Neural cell (in vitro differentiated cells): ENCODE results near the gene TRIM66. TPM values are rescaled to one million over a fixed set of nuclear protein-coding genes. Genes with fewer than 3 reads are reported as not detected.

Experiments
- H2AFZ ChIP-seq: fragments of 200-600, 300-800 bp; sonication (generic), shearing (Covaris generic); 2 replicates; pipeline ENCODE4 v1.6.0; 2014; ENCODE audit warnings: low read depth, mild to moderate bottlenecking, antibody characterized with exemption, low read length, moderate library complexity
- H3F3A ChIP-seq: fragments of 200-600 bp; shearing (Covaris generic); 2 replicates; pipeline ENCODE4 v1.6.1; 2016; ENCODE audit warnings: mild to moderate bottlenecking, moderate library complexity, mixed read lengths, antibody characterized with exemption, low read length; ENCODE audit not compliant: insufficient read depth, poor library complexity, severe bottlenecking
- H3K27ac ChIP-seq: fragments of 200-600, 300-800 bp; sonication (generic), shearing (Covaris generic); 2 replicates; pipeline ENCODE4 v1.5.1; 2014; ENCODE audit warnings: mild to moderate bottlenecking, low read length, moderate library complexity
- H3K27me3 ChIP-seq: fragments of 300-800, 200-600 bp; sonication (generic), shearing (Covaris generic); 2 replicates; pipeline ENCODE4 v1.6.0; 2014; ENCODE audit warnings: mild to moderate bottlenecking, low read depth, low read length, moderate library complexity; ENCODE audit not compliant: insufficient read depth
- H3K36me3 ChIP-seq: fragments of 300-800, 200-600 bp; sonication (generic), shearing (Covaris generic); 2 replicates; pipeline ENCODE4 v1.5.1; 2014; ENCODE audit warnings: mild to moderate bottlenecking, antibody characterized with exemption, low read length, moderate library complexity; ENCODE audit not compliant: insufficient read depth
- H3K4me2 ChIP-seq: fragments of 300-800, 200-600 bp; sonication (generic), shearing (Covaris generic); 2 replicates; pipeline ENCODE4 v1.6.0; 2014; ENCODE audit warnings: mild to moderate bottlenecking, low read length
- H3K4me3 ChIP-seq: fragments of 300-800, 200-600 bp; sonication (generic), shearing (Covaris generic); 2 replicates; pipeline ENCODE4 v1.5.1; 2014; ENCODE audit warnings: mild to moderate bottlenecking, low read length, moderate library complexity
- H3K79me2 ChIP-seq: fragments of 200-600 bp; shearing (Covaris generic); replicated peaks from 2 replicates; pipeline ENCODE4 v1.6.0; 2014; ENCODE audit warnings: mild to moderate bottlenecking, low read length, moderate library complexity; ENCODE audit not compliant: insufficient read depth
- H3K9ac ChIP-seq: fragments of 300-800, 200-600 bp; sonication (generic), shearing (Covaris generic); 2 replicates; pipeline ENCODE4 v1.6.1; 2016; ENCODE audit warnings: mild to moderate bottlenecking, low read length, mixed read lengths
- H3K9me2 ChIP-seq: fragments of 200-600 bp; shearing (Covaris generic); 2 replicates; pipeline ENCODE4 v1.6.1; 2016; ENCODE audit warnings: mild to moderate bottlenecking, low read length, mixed read lengths; ENCODE audit not compliant: insufficient read depth
- H3K9me3 ChIP-seq: fragments of 200-600, 300-800 bp; sonication (generic), shearing (Covaris generic); 2 replicates; pipeline ENCODE4 v1.6.1; 2016; ENCODE audit warnings: mild to moderate bottlenecking, mixed run types, low read length, moderate library complexity, mixed read lengths
- H4K20me1 ChIP-seq: fragments of 200-600 bp; shearing (Covaris generic); 2 replicates; pipeline ENCODE4 v1.6.1; 2016; ENCODE audit warnings: mild to moderate bottlenecking, mixed run types; ENCODE audit not compliant: insufficient read depth
- EP300 ChIP-seq: fragments of 450-650 bp; conservative IDR thresholded peaks from 2 replicates; pipeline ENCODE4 v1.6.1; 2014; ENCODE audit warnings: antibody characterized with exemption, mild to moderate bottlenecking, moderate library complexity; ENCODE audit not compliant: poor library complexity, severe bottlenecking
- EZH2 ChIP-seq: fragments of 200-600, 300-800 bp; shearing (Covaris generic), sonication (generic); IDR thresholded peaks from 2 replicates; pipeline ENCODE4 v1.6.1; 2014; ENCODE audit warnings: antibody characterized with exemption, low read length, borderline replicate concordance, mild to moderate bottlenecking; ENCODE audit not compliant: insufficient read depth, poor library complexity, severe bottlenecking
- MXI1 ChIP-seq: fragments of 450-650 bp; conservative IDR thresholded peaks from 2 replicates; pipeline ENCODE4 v1.6.1; 2014; ENCODE audit warnings: antibody characterized with exemption, mild to moderate bottlenecking; ENCODE audit not compliant: poor library complexity, severe bottlenecking
- POLR2AphosphoS5 ChIP-seq: IDR thresholded peaks from 2 replicates; pipeline ENCODE4 v1.6.1; 2012
- RAD21 ChIP-seq: fragments of 450-650 bp; conservative IDR thresholded peaks from 2 replicates; pipeline ENCODE4 v1.6.1; 2014; ENCODE audit warnings: antibody characterized with exemption, mild to moderate bottlenecking, moderate library complexity
- SMC3 ChIP-seq: fragments of 450-650 bp; conservative IDR thresholded peaks from 2 replicates; pipeline ENCODE4 v1.6.1; 2014; ENCODE audit warnings: antibody characterized with exemption, mild to moderate bottlenecking, moderate library complexity; ENCODE audit not compliant: poor library complexity
- TAF1 ChIP-seq: IDR thresholded peaks from 2 replicates; pipeline ENCODE4 v1.6.1; 2012; ENCODE audit warnings: low read depth
- polyA plus RNA-seq: library from polyadenylated mRNA; depleted of rRNA; stranded (reverse); fragments of >200 nt; gene quantifications from 2 replicates; pipeline ENCODE4 v1.2.3, GENCODE V29; 2014
- TF ChIP-seq, protein P1 (sequence below): fragments of 450-650 bp; IDR thresholded peaks from 2 replicates; pipeline ENCODE4 v1.5.1; 2014; ENCODE audit warnings: antibody characterized with exemption, mild to moderate bottlenecking, moderate library complexity; ENCODE audit not compliant: poor library complexity, severe bottlenecking
- TF ChIP-seq, protein P2 (sequence below): IDR thresholded peaks from 2 replicates; pipeline ENCODE4 v1.6.1; 2012; ENCODE audit warnings: borderline replicate concordance

The TRIM66 gene
- polyA plus RNA-seq, 1 donor from 2014 or later, result 0.82 TPM

DNA sequence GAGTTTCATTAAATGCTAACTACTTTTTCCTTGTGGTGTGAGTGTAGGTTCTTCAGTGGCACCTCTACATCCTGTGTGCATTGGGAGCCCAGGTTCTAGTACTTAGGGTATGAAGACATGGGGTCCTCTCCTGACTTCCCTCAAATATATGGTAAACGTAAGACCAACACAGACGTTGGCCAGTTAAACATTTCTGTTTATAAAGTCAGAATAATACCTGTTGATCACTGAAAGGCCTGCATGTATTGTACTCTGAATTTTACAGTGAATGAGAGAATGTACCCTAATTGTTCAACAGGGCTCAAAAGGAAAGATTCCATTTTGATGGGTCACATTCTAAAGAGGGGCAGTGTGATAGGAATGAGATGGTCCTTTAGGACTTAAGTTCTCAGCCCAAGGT lies 3.4 kb upstream of the TRIM66 start:
- H3K79me2 ChIP-seq, result peaks cover 19% of the 10 kb centered on the region
- H4K20me1 ChIP-seq, result no peaks in the 10 kb centered on the region
- no peaks in the 10 kb centered on the region for H3K9me3 ChIP-seq
- no peaks in the 10 kb centered on the region for H3K9me2 ChIP-seq
- H3K4me2 ChIP-seq, result no peak overlapping the region
- no peaks in the 10 kb centered on the region for H3K27me3 ChIP-seq
- TF ChIP-seq EP300 (no peak), TAF1 (no peak)
- TF ChIP-seq, protein P1, sequence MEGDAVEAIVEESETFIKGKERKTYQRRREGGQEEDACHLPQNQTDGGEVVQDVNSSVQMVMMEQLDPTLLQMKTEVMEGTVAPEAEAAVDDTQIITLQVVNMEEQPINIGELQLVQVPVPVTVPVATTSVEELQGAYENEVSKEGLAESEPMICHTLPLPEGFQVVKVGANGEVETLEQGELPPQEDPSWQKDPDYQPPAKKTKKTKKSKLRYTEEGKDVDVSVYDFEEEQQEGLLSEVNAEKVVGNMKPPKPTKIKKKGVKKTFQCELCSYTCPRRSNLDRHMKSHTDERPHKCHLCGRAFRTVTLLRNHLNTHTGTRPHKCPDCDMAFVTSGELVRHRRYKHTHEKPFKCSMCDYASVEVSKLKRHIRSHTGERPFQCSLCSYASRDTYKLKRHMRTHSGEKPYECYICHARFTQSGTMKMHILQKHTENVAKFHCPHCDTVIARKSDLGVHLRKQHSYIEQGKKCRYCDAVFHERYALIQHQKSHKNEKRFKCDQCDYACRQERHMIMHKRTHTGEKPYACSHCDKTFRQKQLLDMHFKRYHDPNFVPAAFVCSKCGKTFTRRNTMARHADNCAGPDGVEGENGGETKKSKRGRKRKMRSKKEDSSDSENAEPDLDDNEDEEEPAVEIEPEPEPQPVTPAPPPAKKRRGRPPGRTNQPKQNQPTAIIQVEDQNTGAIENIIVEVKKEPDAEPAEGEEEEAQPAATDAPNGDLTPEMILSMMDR, result no peak
- no peak overlapping the region for H3K4me3 ChIP-seq
- H3K9ac ChIP-seq, result no peak overlapping the region
- H3K36me3 ChIP-seq, result peaks cover 8% of the 10 kb centered on the region
- no peak overlapping the region for H2AFZ ChIP-seq
- no peak overlapping the region for H3K27ac ChIP-seq
- H3F3A ChIP-seq, result peaks cover 13% of the 10 kb centered on the region

DNA sequence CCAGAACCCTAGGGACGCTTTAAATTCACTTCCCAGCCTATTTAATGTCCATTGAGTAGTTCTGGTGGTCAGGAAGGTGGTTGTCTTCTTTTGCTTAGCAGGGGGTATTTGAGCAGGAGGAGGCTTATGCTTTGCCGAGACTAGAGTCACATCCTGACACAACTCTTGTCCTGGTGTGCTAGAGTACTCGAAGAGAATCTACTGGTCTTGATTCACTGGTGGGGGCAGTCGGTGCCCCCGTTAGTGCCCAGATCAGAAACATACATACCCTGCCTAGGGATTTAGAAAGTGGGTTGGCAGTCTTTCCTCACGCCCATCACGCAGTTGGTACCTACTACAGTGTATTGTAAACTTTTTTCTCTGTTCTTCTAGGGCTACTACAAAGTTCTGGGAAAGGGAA lies 2.8 kb upstream of the TRIM66 start:
- no peaks in the 10 kb centered on the region for H3K27me3 ChIP-seq
- H2AFZ ChIP-seq, result no peak overlapping the region
- no peak overlapping the region for H3K4me3 ChIP-seq
- H3K36me3 ChIP-seq, result peaks cover 8% of the 10 kb centered on the region
- peaks cover 13% of the 10 kb centered on the region for H3F3A ChIP-seq
- no peak overlapping the region for H3K9ac ChIP-seq
- H3K9me3 ChIP-seq, result no peaks in the 10 kb centered on the region
- H3K4me2 ChIP-seq, result no peak overlapping the region
- H3K9me2 ChIP-seq, result no peaks in the 10 kb centered on the region
- H3K27ac ChIP-seq, result no peak overlapping the region
- no peak for TF ChIP-seq MXI1
- TF ChIP-seq TAF1, result no peak
- TF ChIP-seq, protein P1, result no peak
- TF ChIP-seq SMC3, result no peak
- no peak for TF ChIP-seq EP300
- TF ChIP-seq RAD21, result no peak
- TF ChIP-seq, protein P2, sequence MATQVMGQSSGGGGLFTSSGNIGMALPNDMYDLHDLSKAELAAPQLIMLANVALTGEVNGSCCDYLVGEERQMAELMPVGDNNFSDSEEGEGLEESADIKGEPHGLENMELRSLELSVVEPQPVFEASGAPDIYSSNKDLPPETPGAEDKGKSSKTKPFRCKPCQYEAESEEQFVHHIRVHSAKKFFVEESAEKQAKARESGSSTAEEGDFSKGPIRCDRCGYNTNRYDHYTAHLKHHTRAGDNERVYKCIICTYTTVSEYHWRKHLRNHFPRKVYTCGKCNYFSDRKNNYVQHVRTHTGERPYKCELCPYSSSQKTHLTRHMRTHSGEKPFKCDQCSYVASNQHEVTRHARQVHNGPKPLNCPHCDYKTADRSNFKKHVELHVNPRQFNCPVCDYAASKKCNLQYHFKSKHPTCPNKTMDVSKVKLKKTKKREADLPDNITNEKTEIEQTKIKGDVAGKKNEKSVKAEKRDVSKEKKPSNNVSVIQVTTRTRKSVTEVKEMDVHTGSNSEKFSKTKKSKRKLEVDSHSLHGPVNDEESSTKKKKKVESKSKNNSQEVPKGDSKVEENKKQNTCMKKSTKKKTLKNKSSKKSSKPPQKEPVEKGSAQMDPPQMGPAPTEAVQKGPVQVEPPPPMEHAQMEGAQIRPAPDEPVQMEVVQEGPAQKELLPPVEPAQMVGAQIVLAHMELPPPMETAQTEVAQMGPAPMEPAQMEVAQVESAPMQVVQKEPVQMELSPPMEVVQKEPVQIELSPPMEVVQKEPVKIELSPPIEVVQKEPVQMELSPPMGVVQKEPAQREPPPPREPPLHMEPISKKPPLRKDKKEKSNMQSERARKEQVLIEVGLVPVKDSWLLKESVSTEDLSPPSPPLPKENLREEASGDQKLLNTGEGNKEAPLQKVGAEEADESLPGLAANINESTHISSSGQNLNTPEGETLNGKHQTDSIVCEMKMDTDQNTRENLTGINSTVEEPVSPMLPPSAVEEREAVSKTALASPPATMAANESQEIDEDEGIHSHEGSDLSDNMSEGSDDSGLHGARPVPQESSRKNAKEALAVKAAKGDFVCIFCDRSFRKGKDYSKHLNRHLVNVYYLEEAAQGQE, result no peak
- TF ChIP-seq POLR2AphosphoS5, result no peak
- TF ChIP-seq EZH2, result no peak
- no peaks in the 10 kb centered on the region for H4K20me1 ChIP-seq
- peaks cover 19% of the 10 kb centered on the region for H3K79me2 ChIP-seq
